ENCODE measurements around the gene LAMA3. TPM values are rescaled to one million over a fixed set of nuclear protein-coding genes. Genes with fewer than 3 reads are reported as not detected.

LAMA3 gene
- total and polyA plus RNA-seq, 8 donors = 2.1 to 13.9 (median 5.1) TPM

GRCh38 chr18:23661735-23662308, 27.4 kb upstream of the LAMA3 start:
- Histone ChIP-seq H3K9me3 (no peaks in the 10 kb centered on the region), H3K27ac (no peak overlapping the region), H3K4me1 (no peaks in the 10 kb centered on the region), H3K36me3 (no peaks in the 10 kb centered on the region), H3K27me3 (peaks cover 0 to 9% (median 3%) of the 10 kb centered on the region in 4 donors), H3K4me3 (peak overlapping the region in 2 of 4 donors; percentile 51 to 54)
- ATAC-seq (no peak), FAIRE-seq (no peak), DNase-seq (no peak)
- intact Hi-C loops (cut with DNase I) = no loop called here
- TF ChIP-seq CTCF (IDR thresholded peaks at IDR 0.05) = no peak
- 52 to 53% methylated on average over 9 of the region's 9 CpGs for whole genome bisulfite sequencing, 2 donors

DNA sequence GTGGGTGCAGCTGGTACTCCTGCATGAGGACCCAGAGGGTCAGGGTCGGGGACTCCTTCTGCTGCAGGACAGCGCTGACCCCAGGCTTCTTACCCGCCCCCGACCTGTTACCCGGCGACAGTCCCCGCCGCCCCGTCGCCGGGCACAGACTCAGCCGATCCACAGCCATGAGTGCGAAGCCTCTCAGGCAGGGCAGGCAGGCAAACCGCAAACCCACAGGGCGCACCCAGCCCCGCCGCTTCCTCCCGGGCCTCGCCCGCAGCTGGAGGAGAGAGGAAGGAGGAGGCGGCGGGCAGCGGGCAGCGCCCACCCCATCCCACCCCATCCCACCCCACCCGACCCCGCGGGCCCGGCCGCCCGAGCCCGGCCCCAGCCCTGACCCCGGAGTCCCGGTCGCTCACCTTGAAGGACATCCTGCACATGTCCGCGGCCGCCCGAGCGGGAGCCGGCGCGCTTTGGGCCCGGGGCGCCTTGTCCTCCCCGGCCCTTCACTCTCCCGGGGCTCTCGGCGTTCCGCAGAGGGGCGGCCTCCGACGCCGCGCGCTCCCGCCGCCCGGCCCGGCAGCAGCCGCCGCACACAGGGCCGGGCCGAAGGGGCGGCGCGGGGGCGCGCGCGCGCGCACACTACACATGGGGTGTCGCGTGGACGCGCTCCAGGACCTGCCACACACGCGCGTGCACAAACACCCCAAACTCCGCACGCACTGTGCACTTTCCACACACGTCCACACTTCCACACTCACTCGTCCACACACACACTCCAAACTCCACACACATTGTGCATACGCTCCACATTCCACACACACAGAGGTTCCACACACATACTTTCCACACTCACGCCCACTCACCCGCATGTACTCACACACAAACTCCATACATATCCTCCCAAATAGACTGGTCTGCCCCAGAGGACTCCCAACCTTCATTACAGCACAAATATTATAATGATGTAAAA, 26.7 kb upstream of the LAMA3 start, which contains the start of gene ANKRD29:
TSS of gene ANKRD29 (minus strand) at position 603 of the 955 bp plus-strand sequence. CDS start at position 422, 181 bp downstream.
- H3K4me3 ChIP-seq = peak within 1 kb of the TSS; percentile 30 to 54 (median 41)
- no peaks in the 10 kb centered on the region for H3K9me3 ChIP-seq
- H3K4me1 ChIP-seq = no peaks in the 10 kb centered on the region
- H3K27me3 ChIP-seq = peaks cover 0 to 9% (median 3%) of the 10 kb centered on the region in 4 donors
- 1% methylated on average over 57 to 84 of the region's 86 CpGs for WGBS, 2 donors
- ATAC-seq (peak; percentile 64 to 87 (median 76)), DNase-seq (peak in 4 of 6 donors; percentile 15 to 71 (median 51)), FAIRE-seq (no peak)
- no peak for TF ChIP-seq CTCF (IDR thresholded peaks at IDR 0.05)
- H3K36me3 ChIP-seq = no peaks in the 10 kb centered on the region
- intact Hi-C loops (cut with DNase I) = no loop called here
- no peak within 1 kb of the TSS for H3K27ac ChIP-seq

- H3K27me3 ChIP-seq = peaks cover 0 to 6% (median 2%) of the 10 kb centered on the region in 4 donors
- H3K27ac ChIP-seq = no peak overlapping the region
- ATAC-seq (no peak), DNase-seq (no peak), FAIRE-seq (no peak)
- WGBS, 2 donors = 51 to 53% methylated on average over 6 of the region's 6 CpGs
- no peaks in the 10 kb centered on the region for H3K9me3 ChIP-seq
- no peaks in the 10 kb centered on the region for H3K4me1 ChIP-seq
- no peak overlapping the region for H3K4me3 ChIP-seq
- intact Hi-C loops (cut with DNase I) = no loop called here
- TF ChIP-seq CTCF (IDR thresholded peaks at IDR 0.05) = no peak
- H3K36me3 ChIP-seq = no peaks in the 10 kb centered on the region
Measured at GRCh38 chr18:23664674-23665073, 24.6 kb upstream of the LAMA3 start.

GRCh38 chr18:23667114-23667513, 22.1 kb upstream of the LAMA3 start:
- FAIRE-seq (no peak), DNase-seq (no peak), ATAC-seq (no peak)
- Histone ChIP-seq H3K9me3 (no peaks in the 10 kb centered on the region), H3K4me3 (no peak overlapping the region), H3K27me3 (no peaks in the 10 kb centered on the region), H3K4me1 (no peaks in the 10 kb centered on the region), H3K27ac (no peak overlapping the region), H3K36me3 (no peaks in the 10 kb centered on the region)
- TF ChIP-seq CTCF (IDR thresholded peaks at IDR 0.05) = no peak
- intact Hi-C loops (cut with DNase I) = no loop called here
- WGBS, 2 donors = 69 to 93% methylated on average over 1 of the region's 1 CpG
